ELR (cell line): ENCODE measurements around the gene PLTP.
"Not testable (repeated sequence)": the region's sequence is repeated elsewhere in the genome, so short reads cannot be mapped to it uniquely, and the experiment has no call there.

Experiments
- DNase-seq: peaks from one replicate; pipeline ENCODE4 v3.0.0-alpha.2; 2015; ENCODE audit warnings: low read depth

PLTP gene

DNA sequence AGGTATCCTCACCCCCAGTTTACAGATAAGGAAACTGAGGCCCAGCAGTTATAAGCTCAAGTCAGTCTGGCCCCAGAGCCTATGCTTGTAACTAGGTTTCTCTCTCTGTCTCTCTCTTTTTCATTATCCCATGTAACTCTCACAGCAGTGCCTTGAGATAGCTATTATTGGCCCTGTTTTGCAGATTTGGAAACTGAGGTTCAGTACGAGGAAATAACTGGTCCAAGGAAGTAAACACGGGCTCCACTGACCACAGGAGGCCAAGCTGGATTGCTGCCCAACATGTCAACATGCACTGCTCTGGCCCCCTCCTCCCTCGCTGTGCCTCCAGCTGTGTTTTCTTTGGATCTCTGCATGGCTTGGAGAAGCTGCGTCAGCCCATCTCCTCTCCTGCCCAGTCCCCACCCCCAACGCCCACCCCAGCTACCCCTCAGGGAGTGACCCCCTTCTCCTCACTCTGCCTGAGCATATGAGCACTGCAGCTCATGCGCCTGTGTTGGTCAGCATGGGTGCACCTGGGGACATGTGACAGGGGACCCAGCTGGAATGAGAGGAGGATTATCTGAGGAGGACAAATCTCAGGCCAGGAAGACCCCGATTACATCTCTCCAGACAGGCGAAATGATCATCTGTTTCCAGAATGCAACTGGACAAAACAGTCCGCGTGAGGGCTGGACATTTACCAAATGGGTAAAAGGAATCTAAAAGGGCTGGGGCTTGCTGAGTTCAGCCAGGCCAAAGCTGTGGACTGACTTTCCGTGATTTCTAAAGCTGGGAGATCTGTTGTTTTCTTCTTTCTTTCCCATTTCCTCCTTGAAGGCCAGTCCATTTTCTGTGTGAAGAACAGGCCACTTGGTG is 7.8 kb upstream of the PLTP start:
- DNase-seq = no peak

DNA sequence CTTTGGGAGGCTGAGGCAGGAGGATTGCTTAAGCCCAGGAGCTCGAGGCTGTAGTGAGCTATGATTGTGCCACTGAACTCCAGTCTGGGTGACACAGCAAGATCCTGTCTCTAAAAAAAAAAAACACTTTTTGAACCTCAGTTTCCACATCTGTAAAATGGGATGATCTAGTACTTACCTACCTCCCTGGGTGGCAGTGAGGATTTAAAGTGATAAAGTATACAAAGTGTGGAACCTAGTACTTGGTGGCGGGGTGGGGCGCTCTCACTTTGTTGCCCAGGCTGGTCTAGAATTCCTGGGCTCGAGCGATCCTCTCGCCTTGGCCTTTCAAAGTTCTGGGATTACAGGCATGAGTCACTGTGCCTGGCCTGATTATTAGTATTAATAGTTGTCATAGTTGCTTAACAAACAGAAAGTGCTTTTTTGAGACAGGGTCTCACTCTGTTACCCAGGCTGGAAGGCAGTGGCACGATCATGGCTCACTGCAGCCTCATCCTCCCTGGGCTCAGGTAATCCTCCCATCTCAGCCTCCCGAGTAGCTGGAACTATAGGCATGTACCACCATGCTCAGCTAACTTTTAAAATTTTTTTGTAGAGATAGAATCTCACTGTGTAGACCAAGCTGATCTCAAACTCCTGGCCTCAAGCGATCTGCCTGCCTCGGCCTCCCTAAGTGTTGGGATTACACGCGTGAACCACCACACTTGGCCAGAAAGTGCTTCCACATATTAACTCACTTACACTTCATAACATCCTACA is 7.0 kb upstream of the PLTP start:
- no peak for DNase-seq

DNA sequence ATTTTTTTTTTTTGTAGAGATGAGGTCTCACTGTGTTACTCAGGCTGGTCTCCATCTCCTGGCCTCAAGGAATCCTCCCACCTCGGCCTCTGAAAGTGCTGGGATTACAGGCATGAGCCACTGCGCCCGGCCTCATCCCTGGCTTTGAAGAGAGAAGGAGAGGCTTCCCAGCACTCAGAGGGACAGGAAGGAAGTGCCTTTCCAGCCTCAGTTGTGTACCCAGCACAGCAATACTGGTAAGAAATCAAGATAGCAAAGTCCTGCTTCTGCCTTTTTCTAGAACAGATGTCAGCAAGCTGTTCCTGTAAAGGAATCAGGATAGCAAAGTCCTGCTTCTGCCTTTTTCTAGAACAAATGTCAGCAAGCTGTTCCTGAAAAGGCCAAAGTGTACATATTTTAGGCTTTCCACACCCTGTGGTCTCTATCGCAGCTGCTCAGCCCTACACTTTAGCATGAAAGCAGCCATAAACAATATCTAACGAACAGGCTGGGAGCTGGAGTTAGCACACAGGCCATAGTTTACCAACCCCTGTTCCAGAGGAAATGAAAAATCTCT is 6.3 kb upstream of the PLTP start:
- DNase-seq = no peak

DNA sequence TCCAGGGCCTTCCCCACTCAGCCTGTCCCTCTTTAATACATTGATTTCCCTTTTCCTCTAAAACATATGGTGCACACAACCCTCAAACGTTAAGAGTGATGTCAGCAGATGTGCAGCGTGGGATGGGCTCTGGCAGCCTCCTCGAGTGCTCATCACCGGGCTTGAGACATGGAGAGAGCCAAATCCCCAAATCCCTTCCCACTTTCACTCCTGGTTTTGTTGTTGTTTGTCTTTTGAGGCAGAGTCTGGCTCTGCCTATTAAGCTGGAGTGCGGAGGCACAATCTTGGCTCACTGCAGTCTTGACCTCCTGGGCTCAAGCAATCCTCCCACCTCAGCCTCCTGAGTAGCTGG is 5.8 kb upstream of the PLTP start:
- DNase-seq = no peak

DNA sequence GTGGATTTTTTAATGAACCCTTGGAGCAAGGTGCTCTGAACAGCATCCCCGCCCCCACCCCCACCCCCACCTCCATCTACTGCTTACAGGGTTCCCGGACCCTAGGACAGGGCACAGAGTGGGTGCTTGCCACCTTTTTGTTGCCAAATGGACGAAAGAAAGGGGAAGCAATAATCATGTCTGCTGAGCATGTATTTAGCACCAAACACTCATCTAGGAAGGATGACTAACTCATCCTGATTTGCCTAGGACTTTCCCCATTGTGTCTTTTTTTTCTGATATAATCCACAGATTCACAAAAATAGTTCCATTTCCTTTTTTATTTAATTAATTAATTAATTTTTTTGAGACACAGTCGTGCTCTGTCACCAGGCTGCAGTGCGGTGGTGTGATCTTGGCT is 1.2 kb upstream of the PLTP start:
- DNase-seq = peak; percentile 54

DNA sequence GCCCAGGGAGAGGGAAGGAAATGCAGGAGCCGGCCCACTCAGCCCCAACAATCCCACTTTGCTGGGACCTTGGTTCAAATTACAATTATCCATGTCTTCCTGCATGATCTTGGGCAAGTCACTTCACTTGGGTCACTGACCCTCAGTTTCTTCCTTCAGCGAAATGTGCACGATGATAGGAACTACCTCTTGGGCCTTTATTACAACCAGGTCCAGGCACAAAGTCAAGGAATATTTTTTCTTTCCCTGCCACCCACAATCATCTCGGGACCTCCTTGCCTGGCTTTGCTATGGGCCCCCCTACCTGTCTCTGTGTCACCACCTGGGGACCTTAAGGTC is 358 bp upstream of the PLTP start:
- DNase-seq = no peak

- DNase-seq = peak; percentile 100
Observed at GRCh38 chr20:45910670-45911485, 1.1 kb downstream of the PLTP start.

DNA sequence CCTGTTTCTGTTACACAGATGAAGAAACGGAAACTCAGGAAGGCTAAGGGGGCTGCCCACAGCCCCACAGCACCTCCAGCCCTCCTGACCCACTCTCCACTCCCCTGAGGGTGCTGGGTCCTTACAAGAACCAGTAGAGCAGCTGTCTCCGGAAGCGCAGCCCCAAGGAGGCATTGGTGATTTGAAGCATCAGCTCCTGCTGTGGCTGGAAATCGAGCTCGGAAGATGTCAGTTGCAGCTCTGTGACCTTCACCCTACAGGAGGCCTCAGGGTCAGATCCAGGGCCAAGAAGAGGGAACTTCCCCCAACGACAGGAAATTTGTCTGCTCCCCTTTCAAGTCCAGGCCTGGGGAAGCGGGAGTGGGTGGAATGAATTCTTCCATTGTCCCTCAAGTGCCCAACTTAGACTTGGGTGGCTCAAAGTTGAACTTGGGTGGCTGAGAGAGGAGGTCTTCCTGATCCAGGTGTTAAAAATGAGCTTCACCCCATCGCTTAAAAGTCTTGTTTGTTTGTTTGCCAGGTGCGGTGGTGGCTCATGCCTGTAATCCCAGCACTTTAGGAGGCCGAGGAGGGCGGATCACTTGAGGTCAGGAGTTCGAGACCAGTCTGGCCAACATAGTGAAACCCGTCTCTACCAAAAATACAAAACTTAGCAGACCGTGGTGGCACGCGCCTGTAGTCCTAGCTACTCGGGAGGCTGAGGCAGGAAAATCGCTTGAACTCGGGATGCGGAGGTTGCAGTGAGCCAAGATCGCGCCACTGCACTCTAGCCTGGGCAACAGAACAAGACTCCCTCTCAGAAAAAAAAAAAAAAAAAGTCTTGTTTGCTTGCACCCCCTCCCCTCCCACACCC is 1.9 kb downstream of the PLTP start:
- no peak for DNase-seq

GRCh38 chr20:45909336-45909808 is 2.6 kb downstream of the PLTP start:
- DNase-seq = no peak

GRCh38 chr20:45908084-45908483 is 3.9 kb downstream of the PLTP start:
- no peak for DNase-seq

DNA sequence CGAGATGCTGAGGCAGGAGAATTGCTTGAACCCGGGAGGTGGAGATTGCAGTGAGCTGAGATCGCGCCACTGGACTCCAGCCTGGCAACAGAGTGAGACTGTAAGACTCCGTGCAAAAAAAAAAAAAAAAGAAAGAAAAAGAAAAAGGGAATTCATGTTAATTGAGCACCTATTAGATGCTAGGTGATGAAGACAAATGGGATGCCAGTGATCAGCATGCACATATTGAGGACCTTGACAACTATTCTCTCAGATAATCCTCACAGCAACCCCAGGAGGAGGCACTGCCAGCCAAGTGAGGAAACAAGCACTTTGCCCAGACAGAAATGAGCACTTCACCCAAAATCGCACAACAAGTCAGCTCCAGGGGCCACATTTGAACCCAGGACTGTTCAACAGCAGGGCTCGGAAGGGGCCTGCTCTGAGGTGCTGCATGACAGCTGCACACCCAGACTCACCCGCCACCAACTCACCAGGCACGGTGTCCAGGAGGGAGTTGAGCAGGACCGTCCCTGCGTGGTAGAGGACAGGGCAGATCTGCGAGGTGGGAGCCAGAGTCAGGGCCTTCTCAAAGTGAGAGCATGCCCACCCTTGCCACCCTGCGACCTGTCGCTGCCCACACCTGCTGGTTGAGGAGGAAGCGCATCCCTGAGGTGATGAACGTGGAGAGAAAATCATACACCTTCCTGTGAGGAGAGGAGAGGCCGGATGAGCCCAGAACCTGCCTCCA is 4.6 kb downstream of the PLTP start:
- DNase-seq = no peak

DNA sequence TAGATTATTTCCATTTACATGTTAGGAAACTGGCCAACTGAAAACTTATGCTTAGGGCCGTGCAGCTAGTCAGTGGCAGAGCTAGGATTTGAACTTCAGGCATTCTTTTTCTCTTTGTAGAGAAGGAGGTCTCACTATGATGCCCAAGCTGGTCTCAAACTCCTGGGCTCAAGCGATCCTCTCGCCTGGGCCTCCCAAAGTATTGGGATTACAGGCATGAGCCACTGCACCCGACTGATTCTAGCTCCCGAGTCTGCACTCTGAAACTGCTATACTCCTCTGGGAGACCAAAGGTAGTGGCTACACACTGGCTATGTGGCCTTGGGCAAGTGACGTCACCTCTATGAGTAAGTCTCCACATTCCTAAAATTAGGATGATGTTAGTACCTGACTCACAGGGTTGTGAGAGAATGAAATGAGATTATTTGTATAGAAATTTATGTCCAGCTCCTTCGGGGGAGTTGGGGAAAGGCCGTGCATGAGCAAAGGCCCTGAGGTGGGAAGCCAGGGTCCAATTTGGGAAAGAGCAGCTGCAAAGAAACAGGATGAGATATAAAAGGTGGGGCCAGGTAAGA is 6.4 kb downstream of the PLTP start:
- DNase-seq = peak; percentile 100

DNA sequence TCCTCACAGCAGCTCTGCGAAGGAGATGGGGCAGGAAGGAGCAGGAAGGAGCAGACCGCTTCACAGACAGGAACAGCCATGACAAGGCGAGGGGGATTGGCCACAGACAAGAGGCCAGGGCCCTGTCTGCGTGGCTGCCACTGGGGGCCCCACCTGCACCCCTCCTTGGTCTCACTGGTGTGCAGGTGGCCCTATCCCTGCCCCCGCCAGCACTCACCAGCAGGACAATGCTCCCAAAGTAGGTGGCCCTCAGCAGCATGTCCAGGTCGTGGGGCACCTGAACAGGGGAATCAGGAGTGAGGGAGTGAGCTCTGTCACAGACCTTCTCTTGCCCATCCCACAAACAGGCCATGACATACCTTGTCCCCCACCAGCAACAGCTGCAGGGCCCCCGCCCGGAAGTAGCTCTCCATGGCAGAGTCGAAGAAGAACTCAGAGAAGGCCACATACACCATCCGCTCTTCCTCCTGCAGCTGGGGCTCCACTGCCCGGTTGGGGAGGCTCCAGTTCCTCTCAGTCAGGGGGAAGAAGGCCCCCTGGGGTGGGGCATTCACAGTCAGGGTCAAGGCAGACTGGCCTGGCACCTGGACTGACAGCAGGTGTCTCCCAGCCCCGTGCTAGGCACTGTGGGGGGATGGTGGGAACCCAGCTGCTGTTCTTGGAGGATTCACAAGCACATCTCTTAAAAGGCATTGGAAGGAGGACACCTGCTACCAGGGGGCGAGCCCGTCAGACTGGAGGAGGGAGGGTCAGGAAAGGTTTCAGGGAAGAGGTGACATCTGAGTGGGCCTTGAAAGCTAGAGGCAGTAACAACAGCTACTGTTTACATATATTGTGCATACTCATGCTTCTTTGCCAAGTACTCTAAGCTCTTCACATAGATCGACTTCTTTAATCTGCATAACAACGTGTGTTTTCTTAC is 7.1 kb downstream of the PLTP start:
- peak; percentile 44 for DNase-seq

DNA sequence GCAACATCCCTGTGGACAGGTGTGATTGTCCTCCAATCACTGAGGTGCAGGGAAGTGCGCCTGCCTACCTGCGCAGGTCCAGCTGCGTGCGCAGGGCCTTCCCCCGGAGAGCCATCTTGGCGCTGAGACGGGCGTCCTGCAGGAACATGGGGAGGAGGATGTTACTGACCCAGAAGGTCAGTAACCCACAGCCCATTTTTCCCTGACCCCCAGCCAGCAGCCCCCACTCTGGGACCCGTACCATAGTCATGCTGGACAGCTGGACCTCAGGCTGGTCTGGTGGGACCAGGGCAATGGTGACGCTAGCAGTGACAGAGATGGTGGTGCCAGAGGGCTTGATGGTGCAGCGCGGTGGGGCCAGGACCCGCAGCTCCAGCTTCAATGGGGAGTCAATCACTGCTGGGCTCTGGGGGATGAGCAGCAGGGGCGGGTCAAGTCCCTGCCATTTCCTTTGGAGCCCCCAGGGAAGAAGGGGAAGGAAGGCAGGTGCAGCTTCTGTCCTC is 9.7 kb downstream of the PLTP start:
- DNase-seq = no peak

- DNase-seq = not testable (repeated sequence)
Observed at GRCh38 chr20:45901332-45901731, 10.6 kb downstream of the PLTP start.

DNA sequence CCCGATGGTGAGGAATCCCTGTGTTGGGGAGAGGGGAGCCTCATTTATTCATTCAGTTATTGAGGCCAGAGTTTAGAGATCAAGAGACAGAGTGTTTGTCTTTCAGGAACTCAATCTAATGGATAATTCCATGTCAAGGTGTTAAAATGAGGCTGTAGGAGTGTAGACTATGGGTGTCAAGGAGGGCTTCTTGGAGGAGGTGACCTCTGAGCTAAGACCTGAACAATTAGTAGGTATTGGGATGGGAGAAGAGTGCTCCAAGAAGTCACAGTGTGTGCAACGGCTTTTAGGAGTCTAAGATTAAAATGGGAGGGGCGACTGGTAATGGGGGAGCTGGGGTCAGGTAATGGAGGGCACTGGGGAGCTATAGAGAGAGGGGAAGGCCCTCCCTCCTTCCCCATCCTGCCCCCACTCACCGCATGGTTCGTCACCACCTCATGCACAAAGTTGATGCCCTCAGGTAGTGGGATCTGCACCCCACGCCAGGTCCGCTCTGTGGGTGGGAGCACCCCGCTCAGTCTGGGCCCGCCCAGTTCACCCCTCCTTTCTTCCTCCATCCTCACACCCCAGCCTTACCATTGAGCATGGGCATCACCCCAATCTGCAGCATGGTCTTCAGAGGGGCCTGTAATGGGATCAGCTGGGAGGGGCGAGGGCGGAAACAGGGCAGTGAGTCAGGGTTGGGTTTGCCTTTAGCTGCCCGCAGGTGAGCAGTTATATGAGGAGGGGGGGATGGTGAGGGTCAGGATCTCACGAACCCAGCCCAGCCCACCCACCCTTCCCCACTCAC is 12.7 kb downstream of the PLTP start:
- DNase-seq = no peak

DNA sequence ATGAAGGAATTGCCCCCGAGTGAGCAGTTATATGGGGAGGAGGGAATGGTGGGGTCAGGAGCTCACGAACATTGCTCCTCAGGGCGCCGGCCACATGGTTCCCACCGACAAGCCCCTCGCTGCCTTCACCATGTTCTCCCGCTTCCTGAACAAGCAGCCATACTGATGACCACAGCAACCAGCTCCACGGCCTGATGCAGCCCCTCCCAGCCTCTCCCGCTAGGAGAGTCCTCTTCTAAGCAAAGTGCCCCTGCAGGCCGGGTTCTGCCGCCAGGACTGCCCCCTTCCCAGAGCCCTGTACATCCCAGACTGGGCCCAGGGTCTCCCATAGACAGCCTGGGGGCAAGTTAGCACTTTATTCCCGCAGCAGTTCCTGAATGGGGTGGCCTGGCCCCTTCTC is 13.7 kb downstream of the PLTP start:
- DNase-seq = no peak

DNA sequence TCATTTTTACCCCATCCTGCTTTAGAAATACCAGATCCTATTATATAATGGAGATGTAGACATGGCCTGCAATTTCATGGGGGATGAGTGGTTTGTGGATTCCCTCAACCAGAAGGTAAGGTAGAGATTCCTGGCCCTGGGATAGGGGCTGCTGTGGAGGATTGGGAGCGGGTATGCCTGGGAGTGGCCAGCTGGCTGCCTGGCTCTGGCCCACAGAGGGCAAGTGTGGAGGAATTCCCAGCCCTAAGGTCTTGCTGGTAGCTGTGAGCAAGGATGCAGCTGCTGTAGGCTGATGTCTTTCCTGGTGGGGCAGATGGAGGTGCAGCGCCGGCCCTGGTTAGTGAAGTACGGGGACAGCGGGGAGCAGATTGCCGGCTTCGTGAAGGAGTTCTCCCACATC is 14.3 kb downstream of the PLTP start:
- no peak for DNase-seq
